B cell (primary cell): ENCODE measurements around the gene SOX6. TPM values are rescaled to one million over a fixed set of nuclear protein-coding genes. Genes with fewer than 3 reads are reported as not detected.

Source experiments
- ATAC-seq: fragments of 200-7000 bp; cut with Tn5 transposase; one replicate; pipeline ENCODE4 v1.10.0; 2021; ENCODE audit warnings: low read depth, mild to moderate bottlenecking, moderate number of reproducible peaks, moderate library complexity
- CTCF ChIA-PET: fragments of 350-600 bp; sonication (Branson Sonifier 250); formaldehyde crosslinking; loops from one replicate; lab custom pipeline; 2021; ENCODE audit warnings: antibody characterized with exemption, inconsistent platforms; lab: Charles Lee
- POLR2A ChIA-PET: fragments of 350-600 bp; sonication (Branson Sonifier 250); formaldehyde crosslinking; loops from one replicate; lab custom pipeline; 2021; ENCODE audit warnings: antibody characterized with exemption; lab: Charles Lee
- DNase-seq: peaks from one replicate; pipeline ENCODE4 v3.0.0; 2013
- H2AFZ ChIP-seq: 2 replicates; pipeline ENCODE4 v1.6.1; 2012; ENCODE audit warnings: mild to moderate bottlenecking, low read depth, low read length; ENCODE audit not compliant: insufficient read depth, poor library complexity, severe bottlenecking
- H3K27ac ChIP-seq, 2 donors: 1 replicate in 1 of 2; 2 replicates in 1 of 2; pipeline ENCODE4 v1.5.1; 2012 to 2013; ENCODE audit warnings: low read length in 2 of 2, mild to moderate bottlenecking in 2 of 2, moderate library complexity in 1 of 2
- H3K27me3 ChIP-seq, 4 experiments: fragments of 200-600 bp in 1 of 4; sonication (generic) in 1 of 4; replicated peaks in 1 of 4; 1 replicate in 2 of 4; 2 replicates in 2 of 4; pipeline versions ENCODE4 v1.6.1 to v1.7.0; 2013 to 2016; ENCODE audit warnings: low read length in 3 of 4, mild to moderate bottlenecking in 2 of 4, mixed read lengths in 1 of 4, moderate library complexity in 1 of 4; ENCODE audit not compliant: insufficient read depth in 4 of 4, control insufficient read depth in 3 of 4; ENCODE audit errors: control extremely low read depth in 1 of 4
- H3K36me3 ChIP-seq, 2 experiments: replicated peaks in 1 of 2; 1 replicate in 1 of 2; 2 replicates in 1 of 2; pipeline versions ENCODE4 v1.6.1 to v1.7.1; 2013; ENCODE audit warnings: low read length in 1 of 2; ENCODE audit not compliant: insufficient read depth in 2 of 2, control insufficient read depth in 1 of 2; ENCODE audit errors: control extremely low read depth in 1 of 2, extremely low read depth in 1 of 2
- H3K4me1 ChIP-seq, 2 donors: fragments of 200-600 bp in 1 of 2; sonication (generic) in 1 of 2; 1 replicate in 1 of 2; 2 replicates in 1 of 2; pipeline versions ENCODE4 v1.5.1 to v1.6.1; 2013 to 2017; ENCODE audit warnings: low read length in 2 of 2; ENCODE audit not compliant: control insufficient read depth in 2 of 2, insufficient read depth in 2 of 2
- H3K4me2 ChIP-seq: replicated peaks from 2 replicates; pipeline ENCODE3; 2012; ENCODE audit warnings: mild to moderate bottlenecking, low read depth, low read length; ENCODE audit not compliant: poor library complexity, severe bottlenecking
- H3K4me3 ChIP-seq, 5 experiments: fragments of 200-600 bp in 1 of 5; sonication (generic) in 1 of 5; 1 replicate in 3 of 5; 2 replicates in 2 of 5; pipeline versions ENCODE4 v1.5.1 to v1.7.0; 2011 to 2016; ENCODE audit warnings: low read length in 4 of 5, mild to moderate bottlenecking in 4 of 5, low read depth in 2 of 5, control low read depth in 1 of 5, moderate library complexity in 1 of 5; ENCODE audit not compliant: insufficient read depth in 1 of 5; ENCODE audit errors: control extremely low read depth in 1 of 5, extremely low read depth in 1 of 5
- H3K79me2 ChIP-seq: fragments of 200-600 bp; sonication (generic); one replicate; pipeline ENCODE4 v1.6.0; 2016; ENCODE audit warnings: low read length; ENCODE audit not compliant: control insufficient read depth, insufficient read depth
- H3K9ac ChIP-seq: fragments of 200-600 bp; sonication (generic); 2 replicates; pipeline ENCODE4 v1.6.1; 2017; ENCODE audit warnings: mild to moderate bottlenecking, low read length, moderate library complexity
- H3K9me3 ChIP-seq, 3 donors: one replicate each; pipeline versions ENCODE4 v1.6.1 to v1.7.1; 2013; ENCODE audit warnings: low read length in 2 of 3; ENCODE audit not compliant: control insufficient read depth in 2 of 3, insufficient read depth in 1 of 3; ENCODE audit errors: control extremely low read depth in 1 of 3
- H4K20me1 ChIP-seq: 2 replicates; pipeline ENCODE4 v1.6.0; 2012; ENCODE audit warnings: mild to moderate bottlenecking, low read length; ENCODE audit not compliant: insufficient read depth, control insufficient read depth, poor library complexity, severe bottlenecking
- H3K27ac Mint-ChIP-seq: one replicate; pipeline ENCODE4 v1.8.0; 2021; ENCODE audit warnings: mixed read lengths
- H3K27me3 Mint-ChIP-seq: one replicate; pipeline ENCODE4 v1.8.0; 2021; ENCODE audit warnings: mixed read lengths
- H3K4me1 Mint-ChIP-seq: one replicate; pipeline ENCODE4 v1.8.0; 2021; ENCODE audit warnings: mixed read lengths
- H3K4me3 Mint-ChIP-seq: one replicate; pipeline ENCODE4 v1.8.0; 2021; ENCODE audit warnings: mixed read lengths
- H3K9me3 Mint-ChIP-seq: one replicate; pipeline ENCODE4 v1.8.0; 2022; ENCODE audit warnings: mixed read lengths; ENCODE audit not compliant: insufficient read depth
- CTCF ChIP-seq: fragments of 200-600 bp; IDR thresholded peaks from one replicate; pipeline ENCODE4 v1.8.0; 2022; ENCODE audit warnings: antibody characterized with exemption, mild to moderate bottlenecking
- EZH2 ChIP-seq: IDR thresholded peaks from 2 replicates; pipeline ENCODE4 v1.6.1; 2012; ENCODE audit warnings: borderline replicate concordance, low read depth, mild to moderate bottlenecking, moderate library complexity, low read length; ENCODE audit not compliant: insufficient read depth, poor library complexity, severe bottlenecking
- WGBS: methylation state at CpG from one replicate; pipeline ENCODE4 v1.1.5; 2013; ENCODE audit warnings: missing lambda C conversion rate; ENCODE audit not compliant: insufficient coverage; 5-methylcytosine and 5-hydroxymethylcytosine counted together
- intact Hi-C: fragments of 100-400 bp; cut with micrococcal nuclease; formaldehyde crosslinking; loops from one replicate; pipeline ENCODE4 v1.10.0; 2022
- polyA plus RNA-seq: library from polyadenylated mRNA; depleted of rRNA; stranded (reverse); fragments of >200 nt; gene quantifications from 2 replicates; pipeline ENCODE4 v1.2.3, GENCODE V29; 2012
- total RNA-seq, 2 donors: library from RNA; stranded (reverse); fragments of 120-200 nt in 1 of 2; gene quantifications; 1 replicate in 1 of 2; 2 replicates in 1 of 2; pipeline versions ENCODE4 v1.2.3 to v1.2.4, GENCODE V29; 2013 to 2022

The SOX6 gene
- total and polyA plus RNA-seq, 2 donors (not counting 1 experiment from before 2014, with no cell fraction given) = not detected

DNA sequence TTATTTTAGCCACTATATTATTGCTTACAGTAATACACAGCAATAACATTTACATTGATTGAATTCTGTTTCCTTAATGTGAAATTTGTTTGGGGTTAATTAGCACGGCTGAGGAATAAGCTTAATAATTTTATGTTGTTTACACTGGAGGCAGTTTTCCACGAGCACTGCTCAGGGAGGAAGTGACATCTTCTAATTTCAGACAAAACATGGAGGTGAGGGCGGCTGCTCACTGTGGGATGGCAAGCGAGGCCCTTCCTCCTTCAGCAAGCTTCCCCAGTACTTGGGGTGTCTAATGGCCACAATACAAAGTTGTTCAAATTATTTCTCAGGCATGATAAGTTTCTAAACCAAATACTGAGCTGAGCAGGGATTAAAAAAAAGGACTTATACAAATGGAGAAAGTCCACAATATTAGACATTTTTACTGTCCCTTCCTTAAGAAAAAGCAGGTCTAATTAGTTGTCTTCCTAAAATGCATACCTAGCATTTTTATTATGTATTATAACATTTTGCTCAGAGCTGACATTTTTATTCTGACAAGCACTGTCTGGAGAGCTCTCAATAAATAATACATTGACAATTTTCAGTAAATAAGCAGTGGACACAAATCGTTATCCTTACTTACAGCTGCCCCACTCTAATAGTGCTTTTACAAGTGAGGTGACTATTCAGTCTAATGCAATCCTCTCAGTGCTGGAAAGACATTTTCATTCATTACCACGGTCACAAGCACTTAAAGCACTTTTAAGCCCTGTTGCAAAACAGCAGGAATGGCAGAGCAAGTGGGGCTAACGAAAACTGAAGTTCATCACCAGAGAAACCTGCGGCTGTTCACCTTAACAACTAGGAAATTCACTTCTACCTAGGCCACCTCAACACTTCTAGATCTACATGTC lies 56.2 kb downstream of the SOX6 start:
- Histone ChIP-seq H3K4me1 (no peaks in the 10 kb centered on the region), H4K20me1 (no peaks in the 10 kb centered on the region), H2AFZ (no peak overlapping the region), H3K9me3 (no peaks in the 10 kb centered on the region), H3K36me3 (no peaks in the 10 kb centered on the region), H3K27ac (no peak overlapping the region), H3K79me2 (no peaks in the 10 kb centered on the region), H3K27me3 (no peaks in the 10 kb centered on the region), H3K4me2 (no peak overlapping the region), H3K4me3 (no peak overlapping the region), H3K9ac (no peak overlapping the region)
- 75% methylated on average over 4 of the region's 8 CpGs for WGBS
- H3K9me3 Mint-ChIP-seq = no peaks in the 10 kb centered on the region
- no peak for ATAC-seq
- H3K4me1 Mint-ChIP-seq = no peaks in the 10 kb centered on the region
- intact Hi-C loops = no loop called here
- H3K27ac Mint-ChIP-seq = no peak overlapping the region
- ChIA-PET POLR2A (no interaction called here), CTCF (interaction anchor here (0.5 kb wide), 1 partner anchor 11 kb away, joined by 3 read pairs; no protein-coding TSS in a partner anchor)
- H3K4me3 Mint-ChIP-seq = no peak overlapping the region
- no peaks in the 10 kb centered on the region for H3K27me3 Mint-ChIP-seq
- no peak for DNase-seq
- TF ChIP-seq EZH2 (no peak), CTCF (no peak)

- no peaks in the 10 kb centered on the region for H3K4me1 ChIP-seq
- TF ChIP-seq EZH2 (no peak), CTCF (no peak)
- no peak overlapping the region for H3K9ac ChIP-seq
- Mint-ChIP-seq H3K27me3 (no peaks in the 10 kb centered on the region), H3K9me3 (no peaks in the 10 kb centered on the region), H3K4me3 (no peak overlapping the region), H3K4me1 (no peaks in the 10 kb centered on the region), H3K27ac (no peak overlapping the region)
- no peaks in the 10 kb centered on the region for H3K27me3 ChIP-seq
- POLR2A ChIA-PET = no interaction called here
- no peaks in the 10 kb centered on the region for H3K36me3 ChIP-seq
- H3K79me2 ChIP-seq = no peaks in the 10 kb centered on the region
- H3K9me3 ChIP-seq = no peaks in the 10 kb centered on the region
- no peak for ATAC-seq
- no peaks in the 10 kb centered on the region for H4K20me1 ChIP-seq
- no CpG with 5 or more reads among the region's 4 CpGs for WGBS
- CTCF ChIA-PET = interaction anchor here (0.5 kb wide), 1 partner anchor 12 kb away, joined by 3 read pairs; no protein-coding TSS in a partner anchor
- H3K27ac ChIP-seq = no peak overlapping the region
- no peak overlapping the region for H3K4me3 ChIP-seq
- no peak for DNase-seq
- no peak overlapping the region for H3K4me2 ChIP-seq
- no peak overlapping the region for H2AFZ ChIP-seq
- intact Hi-C loops = no loop called here
Measured at GRCh38 chr11:16299390-16299789, 57.0 kb downstream of the SOX6 start.
